Breast epithelium (tissue), 4 donors: ENCODE measurements around the gene PGD. TPM values are rescaled to one million over a fixed set of nuclear protein-coding genes. Genes with fewer than 3 reads are reported as not detected.

ENCODE experiments used
- DNase-seq, 2 donors: peaks; one replicate each; pipeline ENCODE4 v3.0.0-alpha.2; 2019; ENCODE audit warnings: low spot score in 2 of 2
- H3K27ac ChIP-seq, 2 donors: fragments of 200-600 bp; sonication (generic) in 1 of 2; one replicate each; pipeline ENCODE4 v1.5.1; 2016 to 2019; ENCODE audit warnings: mild to moderate bottlenecking in 1 of 2
- H3K27me3 ChIP-seq, 2 donors: fragments of 200-600 bp; sonication (generic) in 1 of 2; one replicate each; pipeline versions ENCODE4 v1.5.1 to v1.6.0; 2017 to 2019; ENCODE audit warnings: control low read depth in 1 of 2, mild to moderate bottlenecking in 1 of 2
- H3K36me3 ChIP-seq: fragments of 200-600 bp; one replicate; pipeline ENCODE4 v1.5.1; 2019
- H3K4me1 ChIP-seq, 2 donors: fragments of 200-600 bp; sonication (generic); one replicate each; pipeline ENCODE4 v1.5.1; 2016 to 2019; ENCODE audit warnings: control low read depth in 1 of 2
- H3K4me3 ChIP-seq, 3 donors: fragments of 200-600 bp; sonication (generic); 1 replicate in 2 of 3; 2 replicates in 1 of 3; pipeline ENCODE4 v1.5.1; 2016 to 2019; ENCODE audit warnings: mild to moderate bottlenecking in 3 of 3, moderate library complexity in 2 of 3
- H3K9me3 ChIP-seq, 2 donors: fragments of 200-600 bp; sonication (generic) in 1 of 2; one replicate each; pipeline ENCODE4 v1.5.1; 2016 to 2019; ENCODE audit warnings: control low read depth in 1 of 2
- CTCF ChIP-seq, 3 donors: fragments of 450-650 bp; IDR thresholded peaks; one replicate each; pipeline ENCODE4 v1.5.1; 2016 to 2017; ENCODE audit warnings: antibody characterized with exemption in 3 of 3, mild to moderate bottlenecking in 3 of 3, moderate library complexity in 3 of 3
- POLR2A ChIP-seq: fragments of 450-650 bp; IDR thresholded peaks from one replicate; pipeline ENCODE4 v1.6.1; 2016; ENCODE audit warnings: antibody characterized with exemption, mild to moderate bottlenecking, moderate library complexity
- POLR2AphosphoS5 ChIP-seq, 3 donors: sonication (generic); formaldehyde crosslinking; IDR thresholded peaks; one replicate each; pipeline ENCODE4 v1.6.1; 2017; ENCODE audit warnings: antibody characterized with exemption in 3 of 3
- intact Hi-C: fragments of 100-400 bp; cut with DNase I; formaldehyde crosslinking; loops from one replicate; pipeline ENCODE4 v1.15.1; 2023; ENCODE audit warnings: low total_unique reads
- total RNA-seq, 3 donors: library from RNA; depleted of rRNA; stranded (reverse); fragments of >200 nt; gene quantifications; one replicate each; pipeline ENCODE4 v1.1.0, GENCODE V29; 2016

The PGD gene
- total RNA-seq, 3 donors from 2014 or later: 85.6 to 211 (median 101) TPM

- no peak for TF ChIP-seq POLR2AphosphoS5 (IDR thresholded peaks at IDR 0.05)
- no peak for TF ChIP-seq POLR2A
- TF ChIP-seq CTCF (IDR thresholded peaks at IDR 0.05): no peak
- DNase-seq: no peak
- intact Hi-C loops: loop anchor here (10.0 kb wide), 2 partner anchors 45 to 1745 kb away; no protein-coding TSS in a partner anchor
- Histone ChIP-seq H3K4me1 (no peaks in the 10 kb centered on the region), H3K27me3 (no peaks in the 10 kb centered on the region), H3K4me3 (no peak overlapping the region), H3K27ac (no peak overlapping the region), H3K9me3 (no peaks in the 10 kb centered on the region), H3K36me3 (no peaks in the 10 kb centered on the region)
These were observed 19.2 kb upstream of the PGD start for GRCh38 chr1:10379676-10380075.

DNA sequence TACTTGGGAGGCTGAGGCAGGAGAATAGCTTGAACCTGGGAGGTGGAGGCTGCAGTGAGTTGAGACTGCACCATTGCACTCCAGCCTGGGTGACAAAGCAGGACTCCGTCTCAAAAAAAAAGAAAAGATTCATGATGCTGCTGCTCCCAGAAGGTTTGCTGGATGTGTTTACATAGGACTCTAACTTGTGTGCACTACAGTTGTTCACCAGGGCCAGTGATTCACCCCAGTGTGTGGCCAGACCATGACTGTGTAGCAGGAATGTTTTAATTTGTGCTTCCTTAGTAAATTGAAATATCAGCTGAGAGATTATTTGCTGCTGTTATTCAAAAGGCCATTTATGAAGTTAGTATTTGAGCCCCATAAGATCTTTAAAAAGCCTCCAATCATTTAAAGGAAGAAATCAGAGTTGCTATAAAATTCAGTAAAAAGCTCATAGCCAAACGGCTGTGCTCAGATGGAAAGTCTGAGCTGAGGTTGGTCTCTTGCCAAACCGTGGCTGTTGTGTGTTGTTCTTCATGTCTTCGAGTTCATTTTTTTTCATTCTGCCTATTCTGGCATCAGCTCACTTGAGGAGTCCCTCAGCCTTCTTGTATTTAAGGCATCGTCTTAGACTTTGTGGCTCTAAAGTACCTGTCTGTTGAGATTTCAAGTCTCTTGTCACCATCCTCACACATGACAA lies 18.1 kb upstream of the PGD start:
- intact Hi-C loops: loop anchor here (10.0 kb wide), 1 partner anchor 1744 kb away; no protein-coding TSS in a partner anchor
- H3K27me3 ChIP-seq: no peaks in the 10 kb centered on the region
- no peaks in the 10 kb centered on the region for H3K36me3 ChIP-seq
- no peak for DNase-seq
- no peaks in the 10 kb centered on the region for H3K9me3 ChIP-seq
- no peak overlapping the region for H3K27ac ChIP-seq
- no peaks in the 10 kb centered on the region for H3K4me1 ChIP-seq
- no peak for TF ChIP-seq CTCF (IDR thresholded peaks at IDR 0.05)
- TF ChIP-seq POLR2A: no peak
- no peak for TF ChIP-seq POLR2AphosphoS5 (IDR thresholded peaks at IDR 0.05)
- H3K4me3 ChIP-seq: no peak overlapping the region

- no peak for DNase-seq
- Histone ChIP-seq H3K9me3 (no peaks in the 10 kb centered on the region), H3K27me3 (no peaks in the 10 kb centered on the region), H3K4me3 (no peak overlapping the region), H3K4me1 (no peaks in the 10 kb centered on the region), H3K27ac (no peak overlapping the region), H3K36me3 (no peaks in the 10 kb centered on the region)
- no peak for TF ChIP-seq CTCF (IDR thresholded peaks at IDR 0.05)
- no peak for TF ChIP-seq POLR2AphosphoS5 (IDR thresholded peaks at IDR 0.05)
- no peak for TF ChIP-seq POLR2A
- intact Hi-C loops: loop anchor here (10.0 kb wide), 1 partner anchor 1741 kb away; no protein-coding TSS in a partner anchor
These were observed 15.2 kb upstream of the PGD start for GRCh38 chr1:10383630-10384029.

GRCh38 chr1:10384219-10384618 lies 14.6 kb upstream of the PGD start:
- intact Hi-C loops: loop anchor here (10.0 kb wide), 1 partner anchor 1741 kb away; no protein-coding TSS in a partner anchor
- Histone ChIP-seq H3K4me3 (no peak overlapping the region), H3K9me3 (no peaks in the 10 kb centered on the region), H3K27ac (no peak overlapping the region), H3K27me3 (no peaks in the 10 kb centered on the region), H3K4me1 (no peaks in the 10 kb centered on the region), H3K36me3 (no peaks in the 10 kb centered on the region)
- DNase-seq: no peak
- TF ChIP-seq POLR2AphosphoS5 (IDR thresholded peaks at IDR 0.05) (no peak), CTCF (IDR thresholded peaks at IDR 0.05) (no peak), POLR2A (no peak)
